ENCODE data around the gene TMEM80.
"Not testable (repeated sequence)": the region's sequence is repeated elsewhere in the genome, so short reads cannot be mapped to it uniquely, and the experiment has no call there.

Gene TMEM80

GRCh38 chr11:723120-723883, 27.7 kb downstream of the TMEM80 start:
- DNase-seq: peak; percentile 31

- no peak for DNase-seq
These were observed 28.6 kb downstream of the TMEM80 start for GRCh38 chr11:724049-724777.

GRCh38 chr11:724778-725386, 29.3 kb downstream of the TMEM80 start:
- no peak for DNase-seq

- peak; percentile 55 for DNase-seq
These were observed 30.1 kb downstream of the TMEM80 start for GRCh38 chr11:725624-726202.

GRCh38 chr11:726278-727220, 30.9 kb downstream of the TMEM80 start:
- peak; percentile 79 for DNase-seq

- no peak for DNase-seq
These were observed 31.7 kb downstream of the TMEM80 start for GRCh38 chr11:727281-727701.

GRCh38 chr11:727859-728748, 32.5 kb downstream of the TMEM80 start:
- peak; percentile 75 for DNase-seq

GRCh38 chr11:728901-729491, 33.4 kb downstream of the TMEM80 start:
- DNase-seq: no peak

GRCh38 chr11:729492-730074, 34.0 kb downstream of the TMEM80 start:
- no peak for DNase-seq

GRCh38 chr11:733072-733471, 37.5 kb downstream of the TMEM80 start:
- DNase-seq: no peak

GRCh38 chr11:734541-734940, 38.9 kb downstream of the TMEM80 start:
- not testable (repeated sequence) for DNase-seq

GRCh38 chr11:737366-737765, 41.8 kb downstream of the TMEM80 start:
- DNase-seq: no peak

- DNase-seq: not testable (repeated sequence)
These were observed 42.3 kb downstream of the TMEM80 start for GRCh38 chr11:737899-738298.

- DNase-seq: no peak
These were observed 46.5 kb downstream of the TMEM80 start for GRCh38 chr11:742156-742546.

- no peak for DNase-seq
These were observed 47.1 kb downstream of the TMEM80 start for GRCh38 chr11:742571-743201.

GRCh38 chr11:745428-745827, 49.8 kb downstream of the TMEM80 start:
- DNase-seq: no peak

- peak; percentile 37 for DNase-seq
These were observed 50.9 kb downstream of the TMEM80 start for GRCh38 chr11:746289-747157.

- peak; percentile 91 for DNase-seq
These were observed 51.8 kb downstream of the TMEM80 start, which contains the start of gene TALDO1 for GRCh38 chr11:747158-748006. TSS of gene TALDO1 (plus strand) at chr11:747464. CDS start at chr11:747482, 18 bp downstream.
